IMR-90 (cell line): ENCODE measurements around the gene CDKL4. TPM values are rescaled to one million over a fixed set of nuclear protein-coding genes. Genes with fewer than 3 reads are reported as not detected.

ENCODE experiments used
- ATAC-seq: fragments of 200-7000 bp; cut with Tn5 transposase; 2 replicates; pipeline ENCODE4 v1.9.1; 2020; ENCODE audit warnings: low read depth, mild to moderate bottlenecking, moderate library complexity
- BruUV-seq: library from RNA; stranded (reverse); fragments of 400-500 nt; replicated peaks from 2 replicates; lab custom pipeline; 2021; lab: Mats Ljungman, UMichigan
- CTCF ChIA-PET: fragments of 300-600 bp; formaldehyde crosslinking; extraction: SDS; loops from one replicate; lab custom pipeline; 2021; ENCODE audit warnings: antibody characterized with exemption; lab: Yijun Ruan, JAX
- POLR2A ChIA-PET: fragments of 300-600 bp; sonication (Branson Sonifier 250); formaldehyde crosslinking; loops from one replicate; lab custom pipeline; 2022; ENCODE audit warnings: antibody characterized with exemption; ENCODE audit not compliant: unreplicated experiment; lab: Charles Lee
- DNase-seq: peaks from one replicate; pipeline ENCODE4 v3.0.0; 2013
- H2AFZ ChIP-seq: replicated peaks from 2 replicates; pipeline ENCODE3; 2013; ENCODE audit warnings: low read length, mild to moderate bottlenecking; ENCODE audit not compliant: poor library complexity
- H2AK5ac ChIP-seq: 2 replicates; pipeline ENCODE4 v1.6.1; 2013; ENCODE audit warnings: low read depth, low read length, inconsistent platforms
- H2AK9ac ChIP-seq: replicated peaks from 2 replicates; pipeline ENCODE3; 2013; ENCODE audit warnings: mild to moderate bottlenecking, low read depth, low read length, moderate library complexity; ENCODE audit not compliant: poor library complexity
- H2BK120ac ChIP-seq: 2 replicates; pipeline ENCODE4 v1.6.1; 2013; ENCODE audit warnings: low read depth, low read length, inconsistent platforms
- H2BK15ac ChIP-seq: 3 replicates; pipeline ENCODE4 v1.6.1; 2013; ENCODE audit warnings: low read depth, low read length, inconsistent platforms
- H2BK20ac ChIP-seq: 2 replicates; pipeline ENCODE4 v1.6.1; 2013; ENCODE audit warnings: low read depth, mild to moderate bottlenecking, inconsistent platforms, low read length, moderate library complexity
- H2BK5ac ChIP-seq: 2 replicates; pipeline ENCODE4 v1.6.1; 2013; ENCODE audit warnings: mild to moderate bottlenecking, low read depth, low read length, inconsistent platforms; ENCODE audit not compliant: poor library complexity, severe bottlenecking
- H3K14ac ChIP-seq: replicated peaks from 2 replicates; pipeline ENCODE4 v1.6.1; 2013; ENCODE audit warnings: low read depth, low read length, inconsistent platforms
- H3K18ac ChIP-seq: 2 replicates; pipeline ENCODE4 v1.6.1; 2013; ENCODE audit warnings: low read depth, low read length, control low read depth
- H3K23ac ChIP-seq: 2 replicates; pipeline ENCODE4 v1.6.1; 2013; ENCODE audit warnings: low read depth, low read length, inconsistent platforms
- H3K27ac ChIP-seq: 2 replicates; pipeline ENCODE4 v1.5.1; 2013; ENCODE audit warnings: mild to moderate bottlenecking, control low read depth, low read length; ENCODE audit not compliant: insufficient read depth
- H3K27me3 ChIP-seq: 2 replicates; pipeline ENCODE4 v1.6.1; 2013; ENCODE audit warnings: low read length; ENCODE audit not compliant: control insufficient read depth, insufficient read depth
- H3K36me3 ChIP-seq: 2 replicates; pipeline ENCODE4 v1.6.1; 2013; ENCODE audit warnings: low read length, mixed read lengths; ENCODE audit not compliant: control insufficient read depth, insufficient read depth
- H3K4ac ChIP-seq: 2 replicates; pipeline ENCODE4 v1.6.1; 2013; ENCODE audit warnings: low read depth, low read length, inconsistent platforms
- H3K4me1 ChIP-seq: 2 replicates; pipeline ENCODE4 v1.6.1; 2013; ENCODE audit warnings: low read length, mixed read lengths; ENCODE audit not compliant: control insufficient read depth, insufficient read depth
- H3K4me2 ChIP-seq: 2 replicates; pipeline ENCODE4 v1.6.1; 2013; ENCODE audit warnings: low read depth, mild to moderate bottlenecking, control low read depth, low read length, moderate library complexity
- H3K4me3 ChIP-seq: 2 replicates; pipeline ENCODE4 v1.5.1; 2013; ENCODE audit warnings: low read depth, mild to moderate bottlenecking, control low read depth, low read length, moderate library complexity; ENCODE audit not compliant: insufficient read depth
- H3K56ac ChIP-seq: 2 replicates; pipeline ENCODE4 v1.6.1; 2013; ENCODE audit warnings: low read length, inconsistent platforms; ENCODE audit not compliant: insufficient read depth; ENCODE audit errors: extremely low read depth
- H3K79me1 ChIP-seq, 2 experiments: 2 replicates each; pipeline ENCODE4 v1.6.1; 2013; ENCODE audit warnings: low read length in 2 of 2, inconsistent platforms in 1 of 2, low read depth in 1 of 2
- H3K9ac ChIP-seq: 2 replicates; pipeline ENCODE4 v1.6.1; 2013; ENCODE audit warnings: low read depth, low read length, control low read depth
- H3K9me1 ChIP-seq: 2 replicates; pipeline ENCODE4 v1.6.1; 2013; ENCODE audit warnings: low read length, inconsistent platforms; ENCODE audit not compliant: insufficient read depth
- H3K9me3 ChIP-seq: 2 replicates; pipeline ENCODE4 v1.6.1; 2013; ENCODE audit warnings: low read length; ENCODE audit not compliant: control insufficient read depth, insufficient read depth
- H4K20me1 ChIP-seq: 2 replicates; pipeline ENCODE4 v1.6.1; 2013; ENCODE audit warnings: low read length, inconsistent platforms; ENCODE audit not compliant: insufficient read depth
- H4K5ac ChIP-seq: 2 replicates; pipeline ENCODE4 v1.6.1; 2013; ENCODE audit warnings: mild to moderate bottlenecking, low read depth, low read length, control low read depth
- H4K8ac ChIP-seq, 2 experiments: 2 replicates each; pipeline ENCODE4 v1.6.1; 2013; ENCODE audit warnings: low read depth in 2 of 2, low read length in 2 of 2, control low read depth in 1 of 2, inconsistent platforms in 1 of 2
- H4K91ac ChIP-seq: 2 replicates; pipeline ENCODE4 v1.6.1; 2013; ENCODE audit warnings: low read depth, low read length, inconsistent platforms; ENCODE audit not compliant: insufficient read depth
- MXI1 ChIP-seq: IDR thresholded peaks from 2 replicates; pipeline ENCODE4 v1.6.1; 2012; ENCODE audit warnings: low read depth, mild to moderate bottlenecking, low read length, moderate library complexity, borderline replicate concordance
- WGBS, 2 experiments: methylation state at CpG; one replicate each; pipeline versions ENCODE4 v1.1.5 to v1.1.7; 2013; ENCODE audit warnings: missing lambda C conversion rate in 2 of 2; ENCODE audit not compliant: insufficient read length in 1 of 2; ENCODE audit errors: extremely low coverage in 2 of 2; 5-methylcytosine and 5-hydroxymethylcytosine counted together
- dilution Hi-C: fragments of 300-500 bp; cut with HindIII; formaldehyde crosslinking; loops from one replicate; pipeline ENCODE4 v1.14.3; 2018; ENCODE audit warnings: low sequenced_read_pairs; ENCODE audit not compliant: unreplicated experiment
- in situ Hi-C: fragments of 300-500 bp; cut with MboI; formaldehyde crosslinking; loops from 3 replicates; pipeline ENCODE4 v1.14.3; 2019; ENCODE audit warnings: low sequenced_read_pairs, inconsistent platforms, mixed read lengths
- intact Hi-C: fragments of 100-400 bp; cut with micrococcal nuclease; formaldehyde crosslinking; loops from 2 replicates; pipeline ENCODE4 v1.10.0; 2022
- polyA plus RNA-seq, 3 experiments: library from polyadenylated mRNA; depleted of rRNA; stranded (reverse); fragments of >200 nt; gene quantifications; 2 replicates each; pipeline ENCODE4 v1.2.3, GENCODE V29; 2012; ENCODE audit warnings: low replicate concordance in 1 of 3
- total RNA-seq: library from RNA; depleted of rRNA; stranded (reverse); fragments of >200 nt; gene quantifications from 2 replicates; pipeline ENCODE4 v1.2.3, GENCODE V29; 2012

The CDKL4 gene
- total and polyA plus RNA-seq, 2 of the 4 experiments (the other 2 are of a cell fraction) = not detected

- POLR2A ChIA-PET = no interaction called here
- Histone ChIP-seq H2BK15ac (no peak overlapping the region), H4K20me1 (no peaks in the 10 kb centered on the region), H3K27ac (no peak overlapping the region), H4K8ac (no peak overlapping the region), H3K36me3 (no peaks in the 10 kb centered on the region), H4K5ac (no peak overlapping the region), H3K56ac (no peak overlapping the region), H3K14ac (no peak overlapping the region), H3K9me3 (no peaks in the 10 kb centered on the region), H3K79me1 (no peaks in the 10 kb centered on the region), H2AFZ (no peak overlapping the region), H4K91ac (no peak overlapping the region), H2BK20ac (no peak overlapping the region), H2AK9ac (no peak overlapping the region), H3K4ac (no peak overlapping the region), H3K4me1 (no peaks in the 10 kb centered on the region), H3K23ac (no peak overlapping the region), H2AK5ac (no peak overlapping the region), H3K9ac (no peak overlapping the region), H3K4me3 (no peak overlapping the region), H3K9me1 (no peaks in the 10 kb centered on the region), H2BK120ac (no peak overlapping the region), H3K27me3 (no peaks in the 10 kb centered on the region), H3K4me2 (no peak overlapping the region), H2BK5ac (no peak overlapping the region), H3K18ac (no peak overlapping the region)
- intact Hi-C loops (no loop called here), dilution Hi-C loops (no loop called here), in situ Hi-C loops (no loop called here)
- no peak for TF ChIP-seq MXI1
- DNase-seq (no peak), ATAC-seq (no peak)
- WGBS, 2 experiments = 95% methylated on average over 2 of the region's 3 CpGs; no CpG with 5 or more reads in 1 of the 2 experiments
- no TSS peak for BruUV-seq
- CTCF ChIA-PET = no interaction called here
Measured at GRCh38 chr2:39133215-39133851, 110.4 kb downstream of the CDKL4 start.
